KMS-11 (cell line): ENCODE data around the gene ZNF91.

ENCODE experiments used
- H2AFZ ChIP-seq: fragments of 200-600 bp; sonication (generic); 2 replicates; pipeline ENCODE4 v1.6.1; 2016; ENCODE audit warnings: antibody characterized with exemption, mixed run types, low read depth
- H3K27ac ChIP-seq: fragments of 200-600 bp; sonication (generic); 2 replicates; pipeline ENCODE4 v1.6.1; 2016; ENCODE audit warnings: mild to moderate bottlenecking, mixed run types
- H3K27me3 ChIP-seq: fragments of 200-600 bp; sonication (generic); 2 replicates; pipeline ENCODE4 v1.6.1; 2017; ENCODE audit warnings: mild to moderate bottlenecking, low read depth, mixed run types, moderate library complexity; ENCODE audit not compliant: insufficient read depth
- H3K36me3 ChIP-seq: fragments of 200-600 bp; sonication (generic); 2 replicates; pipeline ENCODE4 v1.6.1; 2017; ENCODE audit warnings: mild to moderate bottlenecking, mixed run types; ENCODE audit not compliant: insufficient read depth
- H3K4me1 ChIP-seq: fragments of 200-600 bp; sonication (generic); 2 replicates; pipeline ENCODE4 v1.6.1; 2016; ENCODE audit warnings: mild to moderate bottlenecking, low read depth, mixed run types; ENCODE audit not compliant: poor library complexity, severe bottlenecking
- H3K4me2 ChIP-seq: fragments of 200-600 bp; sonication (generic); 2 replicates; pipeline ENCODE4 v1.7.0; 2016; ENCODE audit warnings: mild to moderate bottlenecking, mixed run types
- H3K4me3 ChIP-seq: fragments of 200-600 bp; sonication (generic); IDR thresholded peaks from 2 replicates; pipeline ENCODE4 v1.6.1; 2017; ENCODE audit warnings: low read depth, low read length, mixed read lengths; ENCODE audit not compliant: insufficient read depth
- H3K79me2 ChIP-seq: fragments of 200-600 bp; sonication (generic); 2 replicates; pipeline ENCODE4 v1.6.1; 2016; ENCODE audit warnings: low read depth, mixed run types; ENCODE audit not compliant: insufficient read depth
- H3K9ac ChIP-seq: fragments of 200-600 bp; sonication (generic); 2 replicates; pipeline ENCODE4 v1.6.1; 2016; ENCODE audit warnings: mild to moderate bottlenecking, mixed run types
- H4K20me1 ChIP-seq: fragments of 200-600 bp; sonication (generic); 2 replicates; pipeline ENCODE4 v1.6.1; 2016; ENCODE audit warnings: mild to moderate bottlenecking, mixed run types; ENCODE audit not compliant: insufficient read depth
- CTCF ChIP-seq: fragments of 200-600 bp; sonication (generic); conservative IDR thresholded peaks from 2 replicates; pipeline ENCODE4 v1.6.1; 2017; ENCODE audit warnings: low read depth, mild to moderate bottlenecking, antibody characterized with exemption, low read length, moderate library complexity, mixed read lengths

Gene ZNF91

GRCh38 chr19:23415561-23416191 lies 20.4 kb upstream of the ZNF91 start:
- Histone ChIP-seq H3K36me3 (no peaks in the 10 kb centered on the region), H4K20me1 (no peaks in the 10 kb centered on the region), H3K4me3 (no peak overlapping the region), H3K4me1 (no peaks in the 10 kb centered on the region), H3K27ac (no peak overlapping the region), H3K4me2 (no peak overlapping the region), H3K9ac (no peak overlapping the region), H3K79me2 (no peaks in the 10 kb centered on the region), H2AFZ (no peak overlapping the region), H3K27me3 (no peaks in the 10 kb centered on the region)
- no peak for TF ChIP-seq CTCF

- no peaks in the 10 kb centered on the region for H3K4me1 ChIP-seq
- no peak overlapping the region for H3K4me3 ChIP-seq
- H3K36me3 ChIP-seq = no peaks in the 10 kb centered on the region
- no peak overlapping the region for H2AFZ ChIP-seq
- no peak overlapping the region for H3K9ac ChIP-seq
- no peak overlapping the region for H3K4me2 ChIP-seq
- no peaks in the 10 kb centered on the region for H3K27me3 ChIP-seq
- H4K20me1 ChIP-seq = no peaks in the 10 kb centered on the region
- H3K27ac ChIP-seq = no peak overlapping the region
- no peak for TF ChIP-seq CTCF
- H3K79me2 ChIP-seq = no peaks in the 10 kb centered on the region
Measured at GRCh38 chr19:23415034-23415433, 19.8 kb upstream of the ZNF91 start.

GRCh38 chr19:23410155-23410554 lies 14.9 kb upstream of the ZNF91 start:
- no peak overlapping the region for H3K27ac ChIP-seq

GRCh38 chr19:23409392-23410048 lies 14.2 kb upstream of the ZNF91 start:
- Histone ChIP-seq H3K27ac (no peak overlapping the region), H3K27me3 (no peaks in the 10 kb centered on the region), H3K36me3 (no peaks in the 10 kb centered on the region), H3K9ac (no peak overlapping the region), H3K79me2 (no peaks in the 10 kb centered on the region), H2AFZ (no peak overlapping the region), H3K4me2 (no peak overlapping the region), H3K4me1 (no peaks in the 10 kb centered on the region), H4K20me1 (no peaks in the 10 kb centered on the region), H3K4me3 (no peak overlapping the region)
- no peak for TF ChIP-seq CTCF

More at GRCh38 chr19:23410155-23410554, 14.9 kb upstream of the ZNF91 start:
- Histone ChIP-seq H3K27me3 (no peaks in the 10 kb centered on the region), H4K20me1 (no peaks in the 10 kb centered on the region), H3K4me2 (no peak overlapping the region), H3K9ac (no peak overlapping the region), H3K36me3 (no peaks in the 10 kb centered on the region), H3K4me3 (no peak overlapping the region), H3K79me2 (no peaks in the 10 kb centered on the region), H2AFZ (no peak overlapping the region), H3K4me1 (no peaks in the 10 kb centered on the region)
- no peak for TF ChIP-seq CTCF
